Endothelial cell of umbilical vein (primary cell): ENCODE measurements around the gene DDX4. TPM values are rescaled to one million over a fixed set of nuclear protein-coding genes. Genes with fewer than 3 reads are reported as not detected.

ENCODE experiments used
- BruUV-seq: library from RNA; stranded (reverse); fragments of 400-500 nt; replicated peaks from 2 replicates; lab custom pipeline; 2021; lab: Mats Ljungman, UMichigan
- CTCF ChIA-PET: fragments of 300-600, 350-600 bp; sonication (Branson Sonifier 250); formaldehyde crosslinking; loops from one replicate; lab custom pipeline; 2021; ENCODE audit warnings: antibody characterized with exemption, inconsistent platforms; lab: Charles Lee
- POLR2A ChIA-PET: fragments of 300-600, 350-600 bp; sonication (Branson Sonifier 250); formaldehyde crosslinking; loops from one replicate; lab custom pipeline; 2021; ENCODE audit warnings: antibody characterized with exemption, inconsistent platforms; lab: Charles Lee
- DNase-seq: peaks from one replicate; pipeline ENCODE4 v3.0.0-alpha.2; 2011; ENCODE audit warnings: low read depth, low spot score
- FAIRE-seq: peaks from 2 replicates; lab custom pipeline; 2011; peaks lifted over from hg19 to GRCh38; lab: Jason Lieb, UNC
- H2AFZ ChIP-seq: 2 replicates; pipeline ENCODE4 v1.6.0; 2012; ENCODE audit warnings: low read depth, low read length, control low read depth, inconsistent platforms
- H3K27ac ChIP-seq: 2 replicates; pipeline ENCODE4 v1.5.1; 2011; ENCODE audit warnings: low read depth, mild to moderate bottlenecking, control low read depth, low read length, moderate library complexity; ENCODE audit not compliant: insufficient read depth
- H3K27me3 ChIP-seq, 2 experiments: 2 replicates each; pipeline versions ENCODE4 v1.6.0 to v1.6.1; 2011; ENCODE audit warnings: low read length in 2 of 2, mixed read lengths in 1 of 2; ENCODE audit not compliant: control insufficient read depth in 2 of 2, insufficient read depth in 2 of 2
- H3K36me3 ChIP-seq, 2 experiments: 2 replicates in 1 of 2; 3 replicates in 1 of 2; pipeline ENCODE4 v1.5.1; 2011; ENCODE audit warnings: low read length in 2 of 2, mild to moderate bottlenecking in 1 of 2, moderate library complexity in 1 of 2; ENCODE audit not compliant: control insufficient read depth in 2 of 2, insufficient read depth in 2 of 2; ENCODE audit errors: extremely low read depth in 1 of 2
- H3K4me1 ChIP-seq: 3 replicates; pipeline ENCODE4 v1.5.1; 2011; ENCODE audit warnings: mild to moderate bottlenecking, low read length; ENCODE audit not compliant: control insufficient read depth, insufficient read depth; ENCODE audit errors: extremely low read depth
- H3K4me2 ChIP-seq: 2 replicates; pipeline ENCODE4 v1.6.1; 2011; ENCODE audit warnings: low read length, control low read depth, mixed read lengths; ENCODE audit not compliant: insufficient read depth
- H3K4me3 ChIP-seq, 3 experiments: fragments of 200-600 bp in 1 of 3; sonication (generic), shearing (Covaris generic) in 1 of 3; replicated peaks in 1 of 3; 2 replicates each; pipeline ENCODE4 v1.5.1; 2011 to 2016; ENCODE audit warnings: control low read depth in 3 of 3, low read length in 3 of 3, mild to moderate bottlenecking in 2 of 3, inconsistent platforms in 1 of 3, low read depth in 1 of 3, moderate library complexity in 1 of 3; ENCODE audit not compliant: insufficient read depth in 1 of 3
- H3K79me2 ChIP-seq: 2 replicates; pipeline ENCODE4 v1.6.0; 2012; ENCODE audit warnings: low read length, inconsistent platforms; ENCODE audit not compliant: control insufficient read depth, insufficient read depth
- H3K9ac ChIP-seq: replicated peaks from 2 replicates; pipeline ENCODE3; 2011; ENCODE audit warnings: low read length, control low read depth; ENCODE audit not compliant: insufficient read depth; ENCODE audit errors: extremely low read depth
- H3K9me1 ChIP-seq: replicated peaks from 3 replicates; pipeline ENCODE4 v1.6.0; 2011; ENCODE audit warnings: mild to moderate bottlenecking, low read length; ENCODE audit not compliant: control insufficient read depth, insufficient read depth; ENCODE audit errors: extremely low read depth
- H3K9me3 ChIP-seq: replicated peaks from 2 replicates; pipeline ENCODE4 v1.5.1; 2012; ENCODE audit warnings: low read length, inconsistent platforms; ENCODE audit not compliant: control insufficient read depth, insufficient read depth
- H4K20me1 ChIP-seq: replicated peaks from 2 replicates; pipeline ENCODE3; 2011; ENCODE audit warnings: mild to moderate bottlenecking, low read length; ENCODE audit not compliant: control insufficient read depth, insufficient read depth; ENCODE audit errors: extremely low read depth
- EZH2 ChIP-seq: IDR thresholded peaks from 2 replicates; pipeline ENCODE4 v1.6.1; 2012; ENCODE audit warnings: borderline replicate concordance, low read depth, mild to moderate bottlenecking, moderate library complexity, low read length, inconsistent platforms; ENCODE audit not compliant: severe bottlenecking
- FOS ChIP-seq: IDR thresholded peaks from 2 replicates; pipeline ENCODE4 v1.6.1; 2011; ENCODE audit warnings: mild to moderate bottlenecking, low read length, moderate library complexity, borderline replicate concordance; ENCODE audit not compliant: insufficient read depth
- GATA2 ChIP-seq: IDR thresholded peaks from 2 replicates; pipeline ENCODE4 v1.7.0; 2011; ENCODE audit warnings: low read depth, mild to moderate bottlenecking, moderate library complexity, mixed read lengths, low read length; ENCODE audit not compliant: insufficient read length, insufficient read depth
- JUN ChIP-seq: IDR thresholded peaks from 2 replicates; pipeline ENCODE4 v1.6.1; 2011; ENCODE audit warnings: borderline replicate concordance, low read depth; ENCODE audit not compliant: insufficient read length, insufficient read depth
- MYC ChIP-seq: IDR thresholded peaks from one replicate; pipeline ENCODE4 v1.6.1; 2011; ENCODE audit warnings: mild to moderate bottlenecking, low read depth, low read length
- POLR2A ChIP-seq: IDR thresholded peaks from 2 replicates; pipeline ENCODE4 v1.6.1; 2012; ENCODE audit warnings: low read depth, mild to moderate bottlenecking, control low read depth, low read length
- POLR2AphosphoS5 ChIP-seq: IDR thresholded peaks from 2 replicates; pipeline ENCODE4 v1.6.1; 2012; ENCODE audit warnings: low read depth, mild to moderate bottlenecking, control low read depth, low read length, moderate library complexity; ENCODE audit not compliant: insufficient read depth
- dilution Hi-C: fragments of 300-500 bp; cut with MboI; formaldehyde crosslinking; loops from one replicate; pipeline ENCODE4 v1.15.0; 2019; ENCODE audit warnings: low sequenced_read_pairs; ENCODE audit not compliant: extremely low pct_ligation_motif_present
- intact Hi-C: fragments of 100-400 bp; cut with micrococcal nuclease; formaldehyde crosslinking; loops from one replicate; pipeline ENCODE4 v1.10.0; 2022
- polyA plus RNA-seq, 4 experiments: library from polyadenylated mRNA; depleted of rRNA in 3 of 4; stranded (reverse) in 3 of 4; unstranded in 1 of 4; fragments of >200 nt; gene quantifications; 2 replicates each; pipeline versions ENCODE4 v1.2.1 to v1.2.3, GENCODE V29; 2011 to 2012; ENCODE audit warnings: missing spikeins in 1 of 4
- total RNA-seq: library from RNA; stranded (reverse); gene quantifications from 2 replicates; pipeline ENCODE4 v1.2.3, GENCODE V29; 2021
- TF ChIP-seq, protein P1 (sequence below): IDR thresholded peaks from 2 replicates; pipeline ENCODE4 v1.6.1; 2011; ENCODE audit not compliant: insufficient read depth, insufficient read length
- TF ChIP-seq, protein P2 (sequence below), 2 donors: IDR thresholded peaks; 1 replicate in 1 of 2; 2 replicates in 1 of 2; pipeline ENCODE4 v1.5.1; 2011; ENCODE audit warnings: low read length in 2 of 2, mild to moderate bottlenecking in 2 of 2, moderate library complexity in 2 of 2, control low read depth in 1 of 2, inconsistent platforms in 1 of 2, low read depth in 1 of 2; ENCODE audit not compliant: insufficient read depth in 1 of 2; ENCODE audit errors: extremely low read depth in 1 of 2

Gene DDX4
- total and polyA plus RNA-seq, 2 donors (not counting 3 experiments of a cell fraction or from before 2014, with no cell fraction given): not detected

DNA sequence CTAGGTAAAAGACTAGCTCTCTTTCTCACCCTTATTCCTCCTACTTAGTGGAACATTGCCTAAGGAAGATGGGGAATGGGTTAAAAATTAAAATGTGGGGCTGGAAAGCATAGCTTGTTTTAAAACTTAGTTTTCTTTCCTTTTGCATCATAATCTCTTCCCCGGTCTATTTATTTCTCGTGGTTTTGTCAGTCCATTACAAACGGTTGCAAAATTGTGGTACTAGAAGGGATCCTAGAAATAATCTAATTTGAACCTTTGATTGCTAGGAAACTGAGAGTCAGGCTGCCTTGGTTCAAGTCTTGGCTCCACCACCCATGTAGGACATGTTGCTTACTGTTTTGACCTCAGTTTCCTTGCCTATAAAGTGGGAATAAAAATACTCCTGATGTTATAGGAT is 114.6 kb downstream of the DDX4 start:
- no peak for FAIRE-seq
- Histone ChIP-seq H3K36me3 (no peaks in the 10 kb centered on the region), H3K4me3 (no peak overlapping the region), H3K79me2 (no peaks in the 10 kb centered on the region), H3K9ac (no peak overlapping the region), H3K4me2 (no peak overlapping the region), H4K20me1 (no peaks in the 10 kb centered on the region), H3K9me1 (no peaks in the 10 kb centered on the region), H3K27ac (no peak overlapping the region), H3K27me3 (no peaks in the 10 kb centered on the region), H2AFZ (no peak overlapping the region), H3K9me3 (no peaks in the 10 kb centered on the region), H3K4me1 (peaks cover 39% of the 10 kb centered on the region)
- TF ChIP-seq, protein P1, sequence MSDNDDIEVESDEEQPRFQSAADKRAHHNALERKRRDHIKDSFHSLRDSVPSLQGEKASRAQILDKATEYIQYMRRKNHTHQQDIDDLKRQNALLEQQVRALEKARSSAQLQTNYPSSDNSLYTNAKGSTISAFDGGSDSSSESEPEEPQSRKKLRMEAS: no peak
- TF ChIP-seq POLR2A (no peak), FOS (no peak), JUN (no peak), MYC (no peak), GATA2 (no peak), EZH2 (no peak), POLR2AphosphoS5 (no peak)
- TF ChIP-seq, protein P2, sequence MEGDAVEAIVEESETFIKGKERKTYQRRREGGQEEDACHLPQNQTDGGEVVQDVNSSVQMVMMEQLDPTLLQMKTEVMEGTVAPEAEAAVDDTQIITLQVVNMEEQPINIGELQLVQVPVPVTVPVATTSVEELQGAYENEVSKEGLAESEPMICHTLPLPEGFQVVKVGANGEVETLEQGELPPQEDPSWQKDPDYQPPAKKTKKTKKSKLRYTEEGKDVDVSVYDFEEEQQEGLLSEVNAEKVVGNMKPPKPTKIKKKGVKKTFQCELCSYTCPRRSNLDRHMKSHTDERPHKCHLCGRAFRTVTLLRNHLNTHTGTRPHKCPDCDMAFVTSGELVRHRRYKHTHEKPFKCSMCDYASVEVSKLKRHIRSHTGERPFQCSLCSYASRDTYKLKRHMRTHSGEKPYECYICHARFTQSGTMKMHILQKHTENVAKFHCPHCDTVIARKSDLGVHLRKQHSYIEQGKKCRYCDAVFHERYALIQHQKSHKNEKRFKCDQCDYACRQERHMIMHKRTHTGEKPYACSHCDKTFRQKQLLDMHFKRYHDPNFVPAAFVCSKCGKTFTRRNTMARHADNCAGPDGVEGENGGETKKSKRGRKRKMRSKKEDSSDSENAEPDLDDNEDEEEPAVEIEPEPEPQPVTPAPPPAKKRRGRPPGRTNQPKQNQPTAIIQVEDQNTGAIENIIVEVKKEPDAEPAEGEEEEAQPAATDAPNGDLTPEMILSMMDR (IDR thresholded peaks at IDR 0.05; ENCODE audit: extremely low read depth in 1 of 2, insufficient read depth in 1 of 2, low read depth in 1 of 2, low read length in 2 of 2): no peak
- intact Hi-C loops: no loop called here
- dilution Hi-C loops: no loop called here
- no peak for DNase-seq
- no TSS peak for BruUV-seq
- POLR2A ChIA-PET: no interaction called here
- CTCF ChIA-PET: interaction anchor here (0.7 to 2.2 kb wide), 6 partner anchors 13 to 32 kb away, joined by 3 to 8 read pairs (median 4); no protein-coding TSS in a partner anchor
